ENCODE data around the gene THRSP.

DNA sequence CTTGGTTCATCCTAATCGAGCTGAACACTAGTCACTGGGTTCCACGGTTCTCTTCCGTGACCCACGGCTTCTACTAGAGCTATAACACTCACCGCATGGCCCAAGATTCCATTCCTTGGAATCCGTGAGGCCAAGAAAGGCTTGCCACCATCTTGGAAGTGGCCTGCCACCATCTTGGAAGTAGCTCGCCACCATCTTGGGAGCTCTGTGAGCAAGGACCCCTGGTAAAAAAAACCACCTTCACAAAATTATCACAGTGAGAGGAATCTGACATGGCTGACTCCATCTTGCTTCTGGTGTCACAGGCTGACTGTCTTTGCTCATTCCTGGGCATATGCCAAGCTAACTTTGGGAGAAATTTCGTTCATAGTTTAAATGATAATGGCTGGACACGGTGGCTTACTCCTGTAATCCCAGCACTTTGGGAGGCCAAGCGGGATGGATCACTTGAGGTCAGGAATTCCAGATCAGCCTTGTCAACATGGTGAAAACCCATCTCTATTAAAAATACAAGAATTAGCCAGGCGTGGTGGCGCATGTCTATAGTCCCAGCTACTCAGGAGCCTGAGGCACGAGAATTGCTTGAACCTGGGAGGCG is 21.7 kb upstream of the THRSP start:
- TF ChIP-seq YY1 (IDR thresholded peaks at IDR 0.05; ENCODE audit: insufficient read depth, insufficient read length) (no peak), ZNF274 (IDR thresholded peaks at IDR 0.05; ENCODE audit: low read depth, low read length) (no peak)
